ENCODE measurements around the gene CHST15. TPM values are rescaled to one million over a fixed set of nuclear protein-coding genes. Genes with fewer than 3 reads are reported as not detected.

The CHST15 gene
- total RNA-seq, 1 donor from 2014 or later, result 27.0 TPM

DNA sequence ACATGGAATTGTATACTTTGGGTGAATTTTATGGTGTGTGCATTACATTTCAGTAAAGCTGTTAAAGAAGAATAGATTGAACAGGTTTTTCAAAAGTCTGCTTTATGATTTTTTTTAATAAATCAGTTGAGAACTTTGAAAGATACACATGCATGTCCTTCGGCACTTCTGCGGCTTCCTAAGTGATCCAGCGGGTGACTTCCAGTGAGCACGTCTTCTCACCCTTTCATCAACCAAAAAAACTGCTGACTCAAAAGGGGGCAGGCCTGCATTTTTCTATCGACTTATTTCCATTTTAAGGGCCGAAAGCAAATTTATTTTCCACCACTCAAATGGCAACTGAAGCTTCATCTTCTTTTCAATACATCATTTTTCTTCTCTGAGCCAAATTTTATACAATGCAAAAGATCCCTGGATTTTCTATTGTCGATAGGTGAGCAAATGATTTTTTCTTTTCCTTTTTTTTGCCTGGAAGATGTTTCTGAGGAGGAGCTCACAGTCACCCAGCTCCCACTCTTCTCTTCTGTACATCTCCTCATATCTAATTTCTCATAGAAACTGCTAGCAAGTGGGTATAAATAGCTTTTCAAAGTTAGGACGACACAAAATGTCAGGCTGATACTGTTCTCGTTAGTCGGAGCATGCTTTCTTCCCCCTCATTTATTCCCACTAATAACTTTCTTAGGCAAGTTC lies 10.2 kb downstream of the CHST15 start:
- intact Hi-C loops (cut with DNase I), result loop anchor here (10.0 kb wide), 1 partner anchor 48 kb away; no protein-coding TSS in a partner anchor
- DNase-seq (ENCODE audit: extremely low spot score in 2 of 2), result no peak
- TF ChIP-seq POLR2A (IDR thresholded peaks at IDR 0.05) (no peak), POLR2AphosphoS5 (IDR thresholded peaks at IDR 0.05; ENCODE audit: insufficient read depth in 1 of 2, low read depth in 1 of 2) (no peak)
- TF ChIP-seq, protein P1, sequence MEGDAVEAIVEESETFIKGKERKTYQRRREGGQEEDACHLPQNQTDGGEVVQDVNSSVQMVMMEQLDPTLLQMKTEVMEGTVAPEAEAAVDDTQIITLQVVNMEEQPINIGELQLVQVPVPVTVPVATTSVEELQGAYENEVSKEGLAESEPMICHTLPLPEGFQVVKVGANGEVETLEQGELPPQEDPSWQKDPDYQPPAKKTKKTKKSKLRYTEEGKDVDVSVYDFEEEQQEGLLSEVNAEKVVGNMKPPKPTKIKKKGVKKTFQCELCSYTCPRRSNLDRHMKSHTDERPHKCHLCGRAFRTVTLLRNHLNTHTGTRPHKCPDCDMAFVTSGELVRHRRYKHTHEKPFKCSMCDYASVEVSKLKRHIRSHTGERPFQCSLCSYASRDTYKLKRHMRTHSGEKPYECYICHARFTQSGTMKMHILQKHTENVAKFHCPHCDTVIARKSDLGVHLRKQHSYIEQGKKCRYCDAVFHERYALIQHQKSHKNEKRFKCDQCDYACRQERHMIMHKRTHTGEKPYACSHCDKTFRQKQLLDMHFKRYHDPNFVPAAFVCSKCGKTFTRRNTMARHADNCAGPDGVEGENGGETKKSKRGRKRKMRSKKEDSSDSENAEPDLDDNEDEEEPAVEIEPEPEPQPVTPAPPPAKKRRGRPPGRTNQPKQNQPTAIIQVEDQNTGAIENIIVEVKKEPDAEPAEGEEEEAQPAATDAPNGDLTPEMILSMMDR (IDR thresholded peaks at IDR 0.05), result no peak
- Histone ChIP-seq H3K9me3 (no peaks in the 10 kb centered on the region), H3K27me3 (no peaks in the 10 kb centered on the region), H3K27ac (no peak overlapping the region), H3K4me3 (no peak overlapping the region), H3K36me3 (no peaks in the 10 kb centered on the region), H3K4me1 (peaks cover 25% of the 10 kb centered on the region)

DNA sequence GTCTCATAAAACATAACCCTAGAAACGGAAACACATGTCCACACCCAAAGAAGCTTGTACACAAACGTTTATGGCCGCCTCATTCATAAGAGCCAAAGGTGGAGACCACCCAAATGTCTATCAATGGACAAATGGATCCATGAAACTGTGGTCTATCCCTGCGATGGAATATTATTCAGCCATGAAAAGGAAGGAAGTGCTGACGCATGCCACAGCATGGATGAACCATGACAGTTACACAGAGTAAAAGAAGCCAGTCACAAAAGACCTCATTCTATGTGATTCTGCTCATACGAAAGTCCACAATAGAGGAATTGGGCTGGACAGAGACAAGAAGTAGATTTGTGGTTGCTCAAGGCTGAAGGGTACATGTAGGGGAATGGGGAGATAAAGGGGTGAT lies 10.8 kb downstream of the CHST15 start:
- Histone ChIP-seq H3K4me3 (no peak overlapping the region), H3K27me3 (no peaks in the 10 kb centered on the region), H3K4me1 (peaks cover 22% of the 10 kb centered on the region), H3K9me3 (no peaks in the 10 kb centered on the region), H3K27ac (no peak overlapping the region), H3K36me3 (no peaks in the 10 kb centered on the region)
- intact Hi-C loops (cut with DNase I), result loop anchor here (10.0 kb wide), 1 partner anchor 48 kb away; no protein-coding TSS in a partner anchor
- TF ChIP-seq POLR2AphosphoS5 (IDR thresholded peaks at IDR 0.05; ENCODE audit: insufficient read depth in 1 of 2, low read depth in 1 of 2) (no peak), POLR2A (IDR thresholded peaks at IDR 0.05) (no peak)
- TF ChIP-seq, protein P1 (IDR thresholded peaks at IDR 0.05), result no peak
- no peak for DNase-seq (ENCODE audit: extremely low spot score in 2 of 2)

DNA sequence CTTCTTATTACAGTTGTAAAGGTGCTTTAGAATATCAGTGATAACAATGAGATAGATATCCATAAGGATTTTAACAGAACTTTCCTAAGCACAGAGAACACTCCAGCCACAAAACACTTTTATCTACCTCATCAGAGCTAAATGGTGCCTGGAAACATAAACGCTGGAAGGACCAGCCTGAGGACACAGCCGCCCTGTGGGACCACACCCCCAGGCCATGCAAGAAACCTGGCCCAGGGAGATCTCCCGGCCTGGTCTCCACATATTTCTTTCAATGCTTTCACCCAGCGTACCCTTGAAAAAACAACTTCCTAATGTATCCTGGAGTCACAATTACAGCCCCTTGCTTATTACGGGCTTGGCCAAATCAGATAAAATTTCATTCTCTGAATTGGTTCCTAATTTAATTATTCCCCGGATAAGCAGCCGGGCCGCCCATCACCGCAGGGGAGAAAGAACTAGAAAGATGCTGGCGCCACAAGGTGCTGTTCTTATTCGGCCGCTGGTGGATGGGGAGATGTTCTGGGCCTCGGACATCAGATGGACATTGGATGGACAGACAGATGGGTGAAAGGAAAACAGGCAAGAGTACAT lies 11.8 kb downstream of the CHST15 start:
- H3K27me3 ChIP-seq, result no peaks in the 10 kb centered on the region
- no peak overlapping the region for H3K27ac ChIP-seq
- H3K4me1 ChIP-seq, result peaks cover 14% of the 10 kb centered on the region
- intact Hi-C loops (cut with DNase I), result loop anchor here (10.0 kb wide), 1 partner anchor 47 kb away; no protein-coding TSS in a partner anchor
- H3K4me3 ChIP-seq, result no peak overlapping the region
- no peaks in the 10 kb centered on the region for H3K36me3 ChIP-seq
- H3K9me3 ChIP-seq, result no peaks in the 10 kb centered on the region
- TF ChIP-seq POLR2A (IDR thresholded peaks at IDR 0.05) (no peak), POLR2AphosphoS5 (IDR thresholded peaks at IDR 0.05; ENCODE audit: insufficient read depth in 1 of 2, low read depth in 1 of 2) (no peak)
- TF ChIP-seq, protein P1 (IDR thresholded peaks at IDR 0.05), result no peak
- DNase-seq (ENCODE audit: extremely low spot score in 2 of 2), result no peak

DNA sequence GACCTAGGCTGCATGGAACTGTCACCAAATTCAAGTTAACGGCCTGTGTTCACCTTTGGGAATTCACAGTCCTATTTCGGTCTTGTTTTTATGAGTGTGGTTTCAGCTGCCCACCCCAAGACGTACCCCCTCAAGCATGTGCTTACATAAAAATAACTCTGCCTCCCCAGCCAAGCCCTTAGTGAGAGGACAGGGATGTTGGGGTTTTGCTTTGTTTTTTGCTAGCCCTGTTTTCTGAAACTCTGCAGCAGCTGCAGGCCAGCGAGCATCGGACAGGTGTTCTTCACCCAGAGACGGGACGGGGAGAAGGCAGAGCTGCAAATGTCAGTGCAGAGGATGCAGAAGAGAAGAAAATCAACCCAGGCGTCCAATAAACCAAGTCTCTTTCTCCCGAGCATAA lies 13.5 kb downstream of the CHST15 start:
- no peak for DNase-seq (ENCODE audit: extremely low spot score in 2 of 2)
- Histone ChIP-seq H3K9me3 (no peaks in the 10 kb centered on the region), H3K4me1 (peaks cover 28% of the 10 kb centered on the region), H3K27ac (no peak overlapping the region), H3K4me3 (no peak overlapping the region), H3K36me3 (no peaks in the 10 kb centered on the region), H3K27me3 (no peaks in the 10 kb centered on the region)
- intact Hi-C loops (cut with DNase I), result loop anchor here (10.0 kb wide), 1 partner anchor 45 kb away; no protein-coding TSS in a partner anchor
- TF ChIP-seq, protein P1 (IDR thresholded peaks at IDR 0.05), result no peak
- TF ChIP-seq POLR2AphosphoS5 (IDR thresholded peaks at IDR 0.05; ENCODE audit: insufficient read depth in 1 of 2, low read depth in 1 of 2) (no peak), POLR2A (IDR thresholded peaks at IDR 0.05) (no peak)

DNA sequence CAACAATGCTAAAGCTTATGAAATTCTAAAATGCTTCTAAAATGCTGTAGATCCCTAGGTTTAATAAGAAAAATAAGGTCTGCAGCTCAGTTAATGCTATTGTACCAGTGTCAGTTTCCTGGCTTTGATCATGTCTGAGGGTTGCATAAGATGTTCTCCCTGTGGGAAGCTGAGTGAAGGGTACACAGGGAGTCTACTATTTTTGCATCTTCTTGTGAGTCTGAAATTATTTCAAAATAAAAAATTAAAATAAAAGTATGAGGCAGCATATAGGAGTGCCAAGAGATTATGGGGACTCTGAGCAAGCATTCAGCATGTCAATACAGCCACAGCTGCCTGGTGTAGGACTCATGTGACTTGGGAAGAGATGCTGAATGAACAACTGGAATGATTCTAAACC lies 14.7 kb downstream of the CHST15 start:
- H3K9me3 ChIP-seq, result no peaks in the 10 kb centered on the region
- TF ChIP-seq POLR2A (IDR thresholded peaks at IDR 0.05), result no peak
- no peak for TF ChIP-seq POLR2AphosphoS5 (IDR thresholded peaks at IDR 0.05; ENCODE audit: insufficient read depth in 1 of 2, low read depth in 1 of 2)
- TF ChIP-seq, protein P1 (IDR thresholded peaks at IDR 0.05), result no peak
- peaks cover 36% of the 10 kb centered on the region for H3K4me1 ChIP-seq
- H3K27ac ChIP-seq, result no peak overlapping the region
- H3K27me3 ChIP-seq, result no peaks in the 10 kb centered on the region
- no peak overlapping the region for H3K4me3 ChIP-seq
- intact Hi-C loops (cut with DNase I), result no loop called here
- no peak for DNase-seq (ENCODE audit: extremely low spot score in 2 of 2)
- H3K36me3 ChIP-seq, result no peaks in the 10 kb centered on the region

All from vagina (tissue), 2 donors.